Measurements from ENCODE around the gene ATAD1.

Gene ATAD1

GRCh38 chr10:87715552-87716347 is 102.3 kb downstream of the ATAD1 start:
- TF ChIP-seq CTCF (IDR thresholded peaks at IDR 0.05; ENCODE audit: low read depth, low read length), result no peak
- in situ Hi-C loops (cut with HindIII; ENCODE audit: low sequenced_read_pairs), result no loop called here
- no peak for DNase-seq (ENCODE audit: low read depth, low spot score)
- H3K4me3 ChIP-seq (ENCODE audit: low read depth, low read length), result no peak overlapping the region

DNA sequence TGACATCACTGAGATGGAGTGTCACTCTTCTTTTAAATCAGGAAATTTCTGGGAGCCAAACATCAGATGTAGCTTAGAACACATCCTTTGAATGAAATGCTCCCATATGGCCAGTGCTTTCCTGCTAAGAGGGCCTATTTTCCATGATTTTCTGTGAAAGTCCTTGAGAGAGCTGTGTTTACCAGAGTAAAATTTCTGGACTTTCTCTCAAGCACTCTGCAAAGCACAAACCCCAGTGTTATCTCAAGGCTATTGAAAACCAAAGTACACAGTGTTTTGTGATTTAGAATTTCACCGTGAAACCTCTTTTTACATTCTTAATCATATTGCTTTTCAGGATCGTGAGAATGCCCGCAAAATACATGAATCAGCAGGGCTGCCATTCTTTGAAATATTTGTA is 104.3 kb downstream of the ATAD1 start:
- H3K4me3 ChIP-seq (ENCODE audit: low read depth, low read length), result no peak overlapping the region
- no peak for DNase-seq (ENCODE audit: low read depth, low spot score)
- in situ Hi-C loops (cut with HindIII; ENCODE audit: low sequenced_read_pairs), result no loop called here
- no peak for TF ChIP-seq CTCF (IDR thresholded peaks at IDR 0.05; ENCODE audit: low read depth, low read length)

GRCh38 chr10:87712913-87713616 is 105.0 kb downstream of the ATAD1 start:
- H3K4me3 ChIP-seq (ENCODE audit: low read depth, low read length), result no peak overlapping the region
- no peak for TF ChIP-seq CTCF (IDR thresholded peaks at IDR 0.05; ENCODE audit: low read depth, low read length)
- in situ Hi-C loops (cut with HindIII; ENCODE audit: low sequenced_read_pairs), result no loop called here
- no peak for DNase-seq (ENCODE audit: low read depth, low spot score)

DNA sequence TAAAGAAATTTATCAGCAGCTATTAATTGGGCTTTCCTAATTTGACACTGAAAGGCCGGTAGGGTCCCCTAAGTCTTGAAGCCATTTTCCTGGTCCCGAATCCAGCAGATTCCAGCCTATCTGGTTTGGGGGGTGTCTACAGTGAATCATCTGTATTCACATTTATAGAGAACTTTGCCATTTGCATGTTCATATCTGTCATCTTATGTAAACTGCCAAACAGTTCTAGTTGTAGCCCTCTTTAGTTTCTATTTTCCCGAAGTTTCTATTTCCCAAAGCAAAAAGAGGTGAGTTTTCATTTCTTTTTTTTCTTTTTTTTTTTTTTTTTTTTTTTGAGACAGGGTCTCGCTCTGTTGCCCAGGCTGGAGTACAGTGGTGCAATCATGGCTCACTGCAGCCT is 110.8 kb downstream of the ATAD1 start:
- H3K4me3 ChIP-seq (ENCODE audit: low read depth, low read length), result no peak overlapping the region
- no peak for DNase-seq (ENCODE audit: low read depth, low spot score)
- in situ Hi-C loops (cut with HindIII; ENCODE audit: low sequenced_read_pairs), result no loop called here
- TF ChIP-seq CTCF (IDR thresholded peaks at IDR 0.05; ENCODE audit: low read depth, low read length), result no peak

GRCh38 chr10:87706731-87707130 is 111.3 kb downstream of the ATAD1 start:
- in situ Hi-C loops (cut with HindIII; ENCODE audit: low sequenced_read_pairs), result no loop called here
- TF ChIP-seq CTCF (IDR thresholded peaks at IDR 0.05; ENCODE audit: low read depth, low read length), result no peak
- H3K4me3 ChIP-seq (ENCODE audit: low read depth, low read length), result no peak overlapping the region
- DNase-seq (ENCODE audit: low read depth, low spot score), result peak; percentile 26

DNA sequence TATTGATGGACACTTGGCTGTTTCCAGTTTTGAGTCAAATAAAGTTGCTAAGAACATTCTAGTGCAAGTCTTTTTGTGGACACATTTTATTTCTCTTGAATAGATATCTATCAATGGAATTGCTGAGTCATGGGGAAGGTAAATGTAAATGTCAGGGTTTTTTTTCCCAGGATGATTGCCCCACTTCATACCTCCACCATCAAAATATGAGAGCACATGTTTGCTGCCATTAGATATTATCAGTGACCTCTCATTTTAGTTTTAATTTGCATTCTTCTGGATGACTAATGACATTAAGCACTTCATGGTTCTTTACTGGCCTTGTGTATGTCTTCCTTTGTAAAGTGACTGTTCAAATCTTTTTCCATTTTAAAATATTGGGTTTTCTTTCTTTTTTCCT is 112.7 kb downstream of the ATAD1 start:
- peak; percentile 15 for DNase-seq (ENCODE audit: low read depth, low spot score)
- in situ Hi-C loops (cut with HindIII; ENCODE audit: low sequenced_read_pairs), result no loop called here
- H3K4me3 ChIP-seq (ENCODE audit: low read depth, low read length), result no peak overlapping the region
- no peak for TF ChIP-seq CTCF (IDR thresholded peaks at IDR 0.05; ENCODE audit: low read depth, low read length)

All from astrocyte of the spinal cord (primary cell).